HEK293 (cell line): ENCODE measurements around the gene FBXL7.
A peak's percentile ranks its signal among the peaks of the same experiment; 100 is the strongest.

Experiments
- CTCF ChIA-PET: fragments of 350-600 bp; formaldehyde crosslinking; extraction: SDS; loops from one replicate; lab custom pipeline; 2021; ENCODE audit warnings: antibody characterized with exemption; lab: Yijun Ruan, JAX
- POLR2A ChIA-PET: fragments of 300-600 bp; formaldehyde crosslinking; extraction: SDS; loops from one replicate; lab custom pipeline; 2020; ENCODE audit warnings: antibody characterized with exemption, inconsistent platforms; lab: Yijun Ruan, JAX
- H3K27ac ChIP-seq: fragments of 200-500 bp; sonication (Bioruptor generic); 2 replicates; pipeline ENCODE4 v1.5.1; 2014; ENCODE audit warnings: low read depth, low read length, control low read depth, inconsistent platforms; ENCODE audit errors: extremely low read depth
- H3K36me3 ChIP-seq, 2 experiments: fragments of 200-500 bp in 1 of 2; sonication (Bioruptor generic) in 1 of 2; 1 replicate in 1 of 2; 2 replicates in 1 of 2; pipeline ENCODE4 v1.5.1; 2014 to 2017; ENCODE audit warnings: inconsistent platforms in 2 of 2, low read length in 2 of 2; ENCODE audit not compliant: control insufficient read depth in 2 of 2, insufficient read depth in 1 of 2
- H3K4me1 ChIP-seq: fragments of 200-500 bp; sonication (Bioruptor generic); 2 replicates; pipeline ENCODE4 v1.5.1; 2014; ENCODE audit warnings: mild to moderate bottlenecking, low read length, inconsistent platforms; ENCODE audit not compliant: control insufficient read depth, insufficient read depth
- H3K4me3 ChIP-seq: 2 replicates; pipeline ENCODE4 v1.5.1; 2011; ENCODE audit warnings: low read depth, mild to moderate bottlenecking, control low read depth, low read length, moderate library complexity
- H3K9me3 ChIP-seq: fragments of 200-500 bp; sonication (Bioruptor generic); 2 replicates; pipeline ENCODE4 v1.5.1; 2014; ENCODE audit warnings: low read depth, low read length, inconsistent platforms; ENCODE audit not compliant: control insufficient read depth, insufficient read depth
- PRDM2 ChIP-seq: fragments of 450-650 bp; formaldehyde crosslinking; IDR thresholded peaks from 2 replicates; pipeline ENCODE4 v1.5.1; 2016; ENCODE audit warnings: missing biosample characterization, missing genetic modification characterization, borderline replicate concordance
- ZBTB49 ChIP-seq: fragments of 450-650 bp; formaldehyde crosslinking; IDR thresholded peaks from 2 replicates; pipeline ENCODE4 v1.5.1; 2016; ENCODE audit warnings: missing biosample characterization, missing genetic modification characterization, low read depth
- ZNF169 ChIP-seq: fragments of 450-650 bp; formaldehyde crosslinking; IDR thresholded peaks from 2 replicates; pipeline ENCODE4 v1.5.1; 2016; ENCODE audit warnings: missing biosample characterization, missing genetic modification characterization
- ZNF18 ChIP-seq: fragments of 450-650 bp; formaldehyde crosslinking; IDR thresholded peaks from 2 replicates; pipeline ENCODE4 v1.5.1; 2016; ENCODE audit warnings: missing biosample characterization, missing genetic modification characterization
- ZNF248 ChIP-seq: fragments of 450-650 bp; formaldehyde crosslinking; IDR thresholded peaks from 2 replicates; pipeline ENCODE4 v1.5.1; 2017; ENCODE audit warnings: missing biosample characterization, missing genetic modification characterization
- ZNF518A ChIP-seq: fragments of 450-650 bp; formaldehyde crosslinking; conservative IDR thresholded peaks from 2 replicates; pipeline ENCODE4 v1.5.1; 2016; ENCODE audit warnings: low read depth, missing biosample characterization, missing genetic modification characterization
- ZNF549 ChIP-seq: fragments of 450-650 bp; IDR thresholded peaks from 2 replicates; pipeline ENCODE4 v1.5.1; 2018; ENCODE audit warnings: missing biosample characterization, missing genetic modification characterization, mild to moderate bottlenecking, inconsistent platforms, moderate library complexity
- ZNF658 ChIP-seq: fragments of 450-650 bp; formaldehyde crosslinking; IDR thresholded peaks from 2 replicates; pipeline ENCODE4; 2016; ENCODE audit warnings: missing biosample characterization, missing genetic modification characterization
- ZNF670 ChIP-seq: fragments of 450-650 bp; formaldehyde crosslinking; IDR thresholded peaks from 2 replicates; pipeline ENCODE4 v1.5.1; 2016; ENCODE audit warnings: missing biosample characterization, missing genetic modification characterization, low read depth
- ZNF707 ChIP-seq: fragments of 450-650 bp; formaldehyde crosslinking; IDR thresholded peaks from 2 replicates; pipeline ENCODE4 v1.5.1; 2016; ENCODE audit warnings: missing biosample characterization, missing genetic modification characterization

FBXL7 gene

GRCh38 chr5:15579193-15579990 is 79.4 kb downstream of the FBXL7 start (continued):
- TF ChIP-seq PRDM2 (tag by site-specific recombination) (no peak), ZNF169 (tag by site-specific recombination) (no peak), ZNF549 (no peak), ZNF658 (no peak), ZNF670 (no peak), ZNF518A (tag by site-specific recombination) (no peak), ZNF18 (tag by site-specific recombination) (no peak), ZNF248 (no peak)

GRCh38 chr5:15584528-15584927 is 84.5 kb downstream of the FBXL7 start:
- ChIA-PET POLR2A (no interaction called here), CTCF (interaction anchor here (0.7 kb wide), 1 partner anchor 14 kb away, joined by 4 read pairs; no protein-coding TSS in a partner anchor)
- Histone ChIP-seq H3K9me3 (no peaks in the 10 kb centered on the region), H3K36me3 (no peaks in the 10 kb centered on the region), H3K4me1 (no peaks in the 10 kb centered on the region), H3K4me3 (no peak overlapping the region), H3K27ac (no peak overlapping the region)
- no peak for TF ChIP-seq ZBTB49
- TF ChIP-seq ZNF707 (tag by site-specific recombination) = peak; percentile 90
